H1 (cell line): ENCODE measurements around the gene EEF1A2. TPM values are rescaled to one million over a fixed set of nuclear protein-coding genes. Genes with fewer than 3 reads are reported as not detected.

ENCODE experiments used
- BACH1 ChIP-seq: IDR thresholded peaks from 2 replicates; pipeline ENCODE4 v1.6.1; 2012; ENCODE audit warnings: low read length, improper control_type of control experiment
- BRCA1 ChIP-seq: IDR thresholded peaks from 2 replicates; pipeline ENCODE4 v1.6.1; 2012; ENCODE audit warnings: low read depth, low read length, improper control_type of control experiment
- CHD1 ChIP-seq: IDR thresholded peaks from 2 replicates; pipeline ENCODE4 v1.6.1; 2012; ENCODE audit warnings: low read depth, low read length, improper control_type of control experiment
- EP300 ChIP-seq, 2 experiments: IDR thresholded peaks; 1 replicate in 1 of 2; 2 replicates in 1 of 2; pipeline ENCODE4 v1.6.1; 2011 to 2012; ENCODE audit warnings: low read depth in 2 of 2, low read length in 2 of 2, mild to moderate bottlenecking in 2 of 2, borderline replicate concordance in 1 of 2, inconsistent platforms in 1 of 2, moderate library complexity in 1 of 2
- EZH2 ChIP-seq: fragments of 200-600 bp; sonication (generic); IDR thresholded peaks from 2 replicates; pipeline ENCODE4 v1.7.1; 2012; ENCODE audit warnings: low read depth, mild to moderate bottlenecking, moderate library complexity, low read length, inconsistent platforms; ENCODE audit not compliant: severe bottlenecking
- FOSL1 ChIP-seq: IDR thresholded peaks from 2 replicates; pipeline ENCODE4 v1.6.1; 2011; ENCODE audit warnings: mild to moderate bottlenecking, low read depth, low read length, moderate library complexity; ENCODE audit not compliant: insufficient read depth
- GABPA ChIP-seq: IDR thresholded peaks from 2 replicates; pipeline ENCODE4 v1.6.1; 2011; ENCODE audit warnings: mild to moderate bottlenecking, low read length, moderate library complexity, borderline replicate concordance; ENCODE audit not compliant: insufficient read depth
- HDAC2 ChIP-seq, 2 experiments: fragments of 300-600 bp in 1 of 2; sonication (generic) in 1 of 2; IDR thresholded peaks; 2 replicates each; pipeline ENCODE4 v1.6.1; 2011 to 2012; ENCODE audit warnings: low read depth in 2 of 2, low read length in 2 of 2, mild to moderate bottlenecking in 2 of 2, moderate library complexity in 2 of 2, borderline replicate concordance in 1 of 2, inconsistent platforms in 1 of 2
- HDAC6 ChIP-seq: IDR thresholded peaks from one replicate; pipeline ENCODE4 v1.7.1; 2012; ENCODE audit warnings: low read depth, mild to moderate bottlenecking, inconsistent platforms, low read length, moderate library complexity
- KDM5A ChIP-seq: fragments of 200-600 bp; IDR thresholded peaks from 2 replicates; pipeline ENCODE4 v1.7.1; 2012; ENCODE audit warnings: mild to moderate bottlenecking, low read length, inconsistent platforms, mixed read lengths
- MAFK ChIP-seq: IDR thresholded peaks from 2 replicates; pipeline ENCODE4 v1.6.1; 2012; ENCODE audit warnings: low read depth, mild to moderate bottlenecking, improper control_type of control experiment, low read length
- POU5F1 ChIP-seq: IDR thresholded peaks from 2 replicates; pipeline ENCODE4 v1.6.1; 2011; ENCODE audit warnings: low read depth, mild to moderate bottlenecking, low read length, moderate library complexity
- RBBP5 ChIP-seq: IDR thresholded peaks from 2 replicates; pipeline ENCODE4 v1.7.1; 2012; ENCODE audit warnings: low read depth, mild to moderate bottlenecking, inconsistent platforms, low read length, moderate library complexity, borderline replicate concordance
- RFX5 ChIP-seq: IDR thresholded peaks from 2 replicates; pipeline ENCODE4 v1.6.1; 2011; ENCODE audit warnings: low read depth, low read length, improper control_type of control experiment, borderline replicate concordance
- RXRA ChIP-seq: IDR thresholded peaks from 2 replicates; pipeline ENCODE4 v1.6.1; 2011; ENCODE audit warnings: low read depth, mild to moderate bottlenecking, low read length, moderate library complexity; ENCODE audit not compliant: insufficient read depth
- SIN3A ChIP-seq, 2 experiments: IDR thresholded peaks in 1 of 2; conservative IDR thresholded peaks in 1 of 2; 2 replicates each; pipeline ENCODE4 v1.6.1; 2011 to 2012; ENCODE audit warnings: low read length in 2 of 2, improper control_type of control experiment in 1 of 2, low read depth in 1 of 2, mild to moderate bottlenecking in 1 of 2
- SIRT6 ChIP-seq: IDR thresholded peaks from one replicate; pipeline ENCODE4 v1.7.1; 2012; ENCODE audit warnings: low read length, inconsistent platforms
- SP1 ChIP-seq: IDR thresholded peaks from 2 replicates; pipeline ENCODE4 v1.6.1; 2011; ENCODE audit warnings: low read depth, low read length
- SP4 ChIP-seq: IDR thresholded peaks from 2 replicates; pipeline ENCODE4 v1.6.1; 2012; ENCODE audit warnings: low read length, inconsistent platforms
- TAF1 ChIP-seq: IDR thresholded peaks from 2 replicates; pipeline ENCODE4 v1.6.1; 2011; ENCODE audit warnings: mild to moderate bottlenecking, low read depth, low read length
- YY1 ChIP-seq: IDR thresholded peaks from 2 replicates; pipeline ENCODE4 v1.6.1; 2011; ENCODE audit warnings: low read depth, mild to moderate bottlenecking, low read length
- polyA plus RNA-seq, 7 experiments: library from polyadenylated mRNA; depleted of rRNA in 3 of 7; stranded (reverse) in 5 of 7; unstranded in 2 of 7; fragments of >200 nt in 5 of 7; fragments of 200-250 nt in 2 of 7; gene quantifications; 1 replicate in 5 of 7; 2 replicates in 1 of 7; 4 replicates in 1 of 7; pipeline versions ENCODE4 v1.2.1 to v1.2.3, GENCODE V29; 2011 to 2013; ENCODE audit warnings: missing spikeins in 2 of 7, mixed read lengths in 2 of 7
- total RNA-seq: library from RNA; stranded (reverse); fragmentation: NEBNext Ultra II Directional; extraction: Animal tissue kit (Norgen Biotek cat#: 25700); gene quantifications from 2 replicates; pipeline ENCODE4 v1.2.1, GENCODE V29; 2021
- TF ChIP-seq, protein P1 (sequence below): IDR thresholded peaks from 2 replicates; pipeline ENCODE4 v1.6.1; 2011; ENCODE audit warnings: low read depth, mild to moderate bottlenecking, low read length; ENCODE audit not compliant: insufficient read depth
- TF ChIP-seq, protein P2 (sequence below): IDR thresholded peaks from 2 replicates; pipeline ENCODE4 v1.6.1; 2012; ENCODE audit warnings: inconsistent platforms

EEF1A2 gene
- total and polyA plus RNA-seq, 2 of the 8 experiments (the other 6 are each of a cell fraction or from before 2014, with no cell fraction given) = 7.4 to 25.8 TPM

GRCh38 chr20:63519668-63520503 is 21.0 kb upstream of the EEF1A2 start (continued):
- TF ChIP-seq CHD1 (no peak), SIRT6 (no peak), RBBP5 (no peak), TAF1 (no peak; the same call in 1 of the 2 replicates), RFX5 (no peak), MAFK (no peak), EZH2 (peak; percentile 12), SIN3A (conservative IDR thresholded peaks at IDR 0.05 in 1 of 2, IDR thresholded peaks at IDR 0.05 in 1 of 2; ENCODE audit: low read depth in 1 of 2, low read length in 2 of 2) (no peak), HDAC2 (IDR thresholded peaks at IDR 0.05; ENCODE audit: borderline replicate concordance in 1 of 2, low read depth in 2 of 2, low read length in 2 of 2) (no peak), POU5F1 (no peak), SP4 (peak; percentile 38; the same call in 1 of the 2 replicates), RXRA (no peak), EP300 (IDR thresholded peaks at IDR 0.05; ENCODE audit: borderline replicate concordance in 1 of 2, low read depth in 2 of 2, low read length in 2 of 2) (no peak), KDM5A (no peak), BACH1 (no peak), FOSL1 (no peak), SP1 (no peak), YY1 (no peak), HDAC6 (no peak), BRCA1 (no peak), GABPA (no peak)
- TF ChIP-seq, protein P1, sequence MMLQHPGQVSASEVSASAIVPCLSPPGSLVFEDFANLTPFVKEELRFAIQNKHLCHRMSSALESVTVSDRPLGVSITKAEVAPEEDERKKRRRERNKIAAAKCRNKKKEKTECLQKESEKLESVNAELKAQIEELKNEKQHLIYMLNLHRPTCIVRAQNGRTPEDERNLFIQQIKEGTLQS = no peak
- TF ChIP-seq, protein P2, sequence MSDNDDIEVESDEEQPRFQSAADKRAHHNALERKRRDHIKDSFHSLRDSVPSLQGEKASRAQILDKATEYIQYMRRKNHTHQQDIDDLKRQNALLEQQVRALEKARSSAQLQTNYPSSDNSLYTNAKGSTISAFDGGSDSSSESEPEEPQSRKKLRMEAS = no peak
